ENCODE measurements around the gene TMEM208.

Gene TMEM208

DNA sequence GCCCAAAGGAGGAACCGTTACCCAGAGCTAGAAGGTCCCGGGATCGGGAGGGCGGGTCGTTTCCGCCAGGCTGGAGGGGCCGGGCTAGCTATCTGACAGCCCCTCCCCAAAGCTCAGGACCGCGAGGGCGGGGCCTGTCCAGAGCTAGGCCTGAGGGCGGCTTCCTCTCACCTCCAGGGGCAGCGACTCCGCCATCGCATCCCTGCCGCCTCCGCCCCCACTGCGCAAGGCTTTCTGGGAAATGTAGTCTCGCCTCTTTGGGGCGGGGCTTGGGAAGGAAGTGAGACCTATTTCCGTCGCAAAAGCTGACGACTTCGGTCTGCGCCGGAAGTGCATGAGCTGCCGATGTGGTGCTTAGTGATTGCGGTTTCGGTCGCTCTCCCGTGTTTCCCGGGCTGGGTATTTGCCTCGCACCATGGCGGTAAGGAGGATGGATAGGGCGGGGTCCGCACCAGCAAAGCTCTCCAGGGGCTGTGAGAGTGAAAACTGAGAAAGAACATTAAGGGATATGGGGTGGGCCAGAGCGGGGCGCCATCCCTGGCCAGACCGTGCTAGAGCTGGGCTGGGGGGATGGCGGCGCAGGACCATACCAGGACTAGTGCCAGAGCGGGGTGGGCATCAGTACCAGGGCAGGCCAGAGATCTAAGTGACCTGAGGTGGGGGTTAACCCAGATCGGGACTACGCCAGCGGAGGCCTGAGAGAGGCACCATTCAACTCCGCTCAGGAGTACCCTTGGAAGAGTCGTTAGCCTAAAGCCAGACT, at the start of gene TMEM208:
TMEM208 (plus strand) TSS at position 327 of the 763 bp plus-strand sequence; CDS start at position 416, 89 bp downstream.
- peak; percentile 99 to 100 for DNase-seq

GRCh38 chr16:67177743-67178699, 48.9 kb upstream of the TMEM208 start:
- peak; percentile 53 to 69 for DNase-seq

DNA sequence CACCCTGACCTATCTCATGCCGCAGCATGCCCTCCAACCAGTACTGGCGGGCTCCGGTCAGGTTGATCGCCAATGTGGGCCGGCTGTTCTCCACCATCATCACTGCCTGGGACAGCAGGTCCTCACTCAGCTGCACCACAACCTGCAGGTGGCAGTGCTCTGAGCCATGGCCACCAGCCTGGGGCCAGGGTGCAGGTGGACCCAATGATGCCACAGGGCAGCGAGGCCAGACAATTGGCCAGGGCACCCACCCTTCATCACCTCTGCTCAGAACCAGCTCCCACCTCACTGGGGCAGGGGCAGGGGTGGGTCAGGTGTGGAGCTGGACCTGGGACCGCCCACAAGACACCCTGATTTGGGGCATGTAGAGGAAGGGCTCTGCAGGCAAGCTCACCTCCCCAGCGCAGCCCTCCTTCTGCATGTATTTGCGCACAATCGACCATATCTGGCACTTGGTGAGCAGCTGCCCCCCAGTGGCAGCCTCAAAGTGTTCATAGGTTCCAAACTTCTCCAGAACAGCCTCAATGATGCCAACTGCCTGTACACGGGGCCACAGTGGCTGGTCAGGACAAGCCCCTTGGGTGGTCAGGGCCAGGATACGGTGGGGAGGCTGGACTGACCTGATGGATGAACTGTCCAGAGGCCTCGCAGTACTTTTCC, 47.4 kb upstream of the TMEM208 start:
- DNase-seq = no peak

GRCh38 chr16:67180166-67180565, 46.8 kb upstream of the TMEM208 start:
- DNase-seq = no peak

DNA sequence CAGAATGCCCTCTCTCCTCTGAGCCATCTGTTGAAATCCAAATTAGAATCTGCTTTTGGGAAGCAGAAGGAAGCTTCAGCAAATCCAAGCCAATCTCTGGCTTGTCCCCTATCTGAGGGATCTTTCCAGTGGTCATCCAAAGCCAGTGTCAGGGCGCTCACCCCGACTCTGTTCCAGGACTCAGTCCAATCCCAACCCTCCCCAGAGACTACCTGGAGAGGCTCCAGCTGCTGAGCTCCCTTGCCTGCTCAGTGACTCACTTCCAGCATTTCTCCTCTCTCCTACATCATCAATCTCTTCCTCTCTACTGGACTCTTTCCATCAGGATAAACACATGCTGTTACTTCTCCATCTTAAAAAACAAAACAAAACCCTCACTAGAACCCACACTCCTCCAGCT, 45.6 kb upstream of the TMEM208 start:
- no peak for DNase-seq

DNA sequence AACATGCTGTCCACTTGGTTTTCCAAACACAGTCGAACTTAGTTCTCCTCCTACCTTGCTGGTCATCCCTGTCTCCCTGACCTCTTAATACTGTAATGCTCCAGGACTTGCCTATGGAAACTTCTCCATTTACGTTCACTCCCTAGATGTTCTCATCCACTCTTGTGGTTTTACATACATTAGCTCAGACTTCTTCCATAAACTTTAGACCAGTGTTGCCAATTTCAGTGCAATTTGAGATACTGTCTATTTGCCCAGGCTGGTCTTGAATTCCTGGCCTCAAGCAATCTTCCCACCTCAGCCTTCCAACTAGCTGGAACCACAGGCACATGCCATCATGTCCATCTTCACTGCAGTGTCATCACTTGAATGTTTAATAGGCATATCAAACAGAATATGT, 44.6 kb upstream of the TMEM208 start:
- DNase-seq = no peak

GRCh38 chr16:67183284-67183626, 43.7 kb upstream of the TMEM208 start:
- no peak for DNase-seq

GRCh38 chr16:67183627-67184452, 43.1 kb upstream of the TMEM208 start, which contains the start of gene MATCAP1:
MATCAP1 (minus strand) TSS chr16:67183963; CDS start chr16:67180610, 3,353 bp downstream.
- peak; percentile 95 to 96 for DNase-seq

DNA sequence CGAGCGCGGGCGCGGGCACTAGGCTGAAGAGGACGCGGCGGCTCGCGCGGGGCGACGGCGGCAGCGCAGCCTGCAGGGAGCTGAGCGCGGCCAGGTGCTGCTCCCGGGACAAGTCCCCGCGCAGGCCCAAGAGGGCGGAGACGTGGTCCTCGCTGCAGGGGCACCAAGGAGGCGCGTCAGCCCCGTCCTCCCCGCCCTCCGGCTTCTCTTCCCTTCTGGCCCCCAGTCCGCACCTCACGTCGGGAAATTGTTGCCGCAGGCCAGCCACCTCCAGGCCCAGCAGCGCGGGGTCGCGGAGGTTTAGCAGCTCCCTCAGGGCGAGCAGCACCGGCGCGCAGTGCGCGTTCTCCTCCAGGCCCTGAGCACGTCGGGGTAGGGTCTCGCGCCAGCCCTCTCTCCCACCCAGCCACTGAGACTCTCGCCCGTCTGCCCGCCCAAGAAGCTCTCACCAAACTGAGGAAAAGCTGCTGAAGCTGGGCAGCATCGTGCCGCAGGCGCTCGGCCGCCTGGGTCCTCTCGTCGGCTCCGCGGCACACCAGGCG, 42.4 kb upstream of the TMEM208 start:
- no peak for DNase-seq

GRCh38 chr16:67184995-67185650, 41.8 kb upstream of the TMEM208 start:
- peak; percentile 92 to 93 for DNase-seq

DNA sequence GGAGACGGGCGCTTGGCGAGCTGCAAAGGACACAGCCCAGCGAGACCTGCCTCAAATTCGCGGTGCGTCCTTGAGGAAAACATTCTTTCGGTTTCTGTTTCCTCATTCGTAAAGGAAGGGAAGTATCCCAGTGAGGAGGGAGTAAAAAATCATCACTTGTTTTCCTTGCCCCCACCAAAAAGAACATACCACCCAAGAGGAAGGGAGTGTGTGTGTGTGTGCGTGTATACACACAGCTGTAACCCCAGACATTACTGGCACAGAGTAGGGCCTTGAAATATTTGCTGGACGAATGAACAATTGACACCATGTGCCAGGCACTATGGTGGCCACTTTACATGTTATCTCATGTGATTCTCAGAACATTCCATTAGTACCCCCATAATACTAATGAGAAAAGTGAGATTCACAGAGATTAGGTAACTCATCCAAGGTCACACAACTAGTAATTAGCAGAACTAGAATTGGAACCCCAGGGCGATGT, 41.2 kb upstream of the TMEM208 start:
- DNase-seq = no peak

DNA sequence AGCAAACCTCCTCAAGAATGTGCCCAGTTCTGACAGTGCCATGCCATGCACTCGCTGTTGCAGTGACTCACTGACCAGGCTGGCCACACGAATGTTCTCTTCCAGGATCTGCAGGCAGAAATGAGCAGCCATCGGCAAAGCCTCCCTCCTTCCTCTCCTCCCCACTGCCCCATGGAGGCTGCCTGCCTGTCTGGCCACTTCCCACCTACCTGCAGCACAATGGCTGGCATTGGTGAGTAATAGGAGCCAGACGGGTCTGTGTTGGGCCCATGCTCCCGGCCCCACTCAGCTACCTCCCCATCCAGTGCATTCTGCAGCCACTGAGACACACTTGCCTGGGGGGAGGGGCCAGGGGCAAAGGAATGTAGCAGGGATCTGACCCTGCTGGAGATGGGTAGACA, 40.4 kb upstream of the TMEM208 start:
- no peak for DNase-seq

DNA sequence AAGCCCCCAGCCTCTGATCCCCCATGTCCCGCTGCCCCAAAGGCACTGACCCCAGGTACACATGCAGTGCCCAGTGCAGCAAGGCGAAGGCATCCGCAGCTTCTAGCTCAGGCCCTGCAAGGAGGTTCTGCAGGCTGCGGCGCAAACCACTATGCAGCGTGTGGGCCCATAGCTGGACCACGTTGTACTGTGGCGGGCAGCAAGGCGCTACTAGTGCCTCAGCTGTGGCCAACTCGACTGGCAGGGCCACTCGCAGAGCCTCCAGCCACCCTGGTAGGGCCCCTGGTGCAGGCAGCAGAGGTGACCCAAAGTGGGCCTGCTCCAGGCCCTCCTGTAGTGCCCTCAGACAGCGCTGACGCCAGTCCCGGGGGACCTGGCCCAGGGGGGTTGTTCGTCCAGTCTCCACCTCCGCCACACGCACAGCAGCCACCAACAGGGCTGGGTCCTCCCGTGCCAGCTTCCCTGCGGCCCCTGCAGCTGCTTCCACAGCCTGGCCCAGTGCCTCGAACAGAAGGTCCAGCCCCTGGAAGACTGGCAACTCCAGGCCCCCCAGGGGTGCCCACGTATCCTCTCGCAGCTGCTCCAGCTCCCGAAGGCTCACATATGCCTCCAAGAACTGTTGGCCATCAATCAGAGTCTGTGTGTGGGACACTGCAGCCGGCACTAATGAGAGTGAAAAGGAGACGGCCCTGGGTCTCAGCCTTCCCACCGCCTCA, 39.6 kb upstream of the TMEM208 start:
- no peak for DNase-seq

GRCh38 chr16:67188323-67188722, 38.6 kb upstream of the TMEM208 start:
- DNase-seq = no peak

DNA sequence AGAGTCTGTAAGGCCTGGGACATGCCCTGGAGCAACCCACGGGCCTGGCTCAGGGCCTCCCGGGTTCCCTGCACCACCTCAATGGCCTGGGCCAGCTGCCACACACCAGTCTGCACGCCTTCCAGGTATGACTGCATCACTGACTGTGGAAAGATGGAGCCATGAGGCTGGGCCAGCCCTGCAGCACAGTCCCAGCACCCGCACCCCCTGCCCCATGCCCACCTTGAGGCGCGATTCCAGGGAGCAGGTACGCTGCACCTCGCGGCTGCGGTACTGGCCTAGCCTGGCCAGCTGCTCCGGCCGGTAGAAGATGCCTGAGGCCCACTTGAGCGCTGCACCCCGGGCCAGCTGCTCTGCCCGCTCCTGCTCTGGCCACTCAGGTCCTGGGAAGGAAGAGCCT, 38.1 kb upstream of the TMEM208 start:
- DNase-seq = no peak

DNA sequence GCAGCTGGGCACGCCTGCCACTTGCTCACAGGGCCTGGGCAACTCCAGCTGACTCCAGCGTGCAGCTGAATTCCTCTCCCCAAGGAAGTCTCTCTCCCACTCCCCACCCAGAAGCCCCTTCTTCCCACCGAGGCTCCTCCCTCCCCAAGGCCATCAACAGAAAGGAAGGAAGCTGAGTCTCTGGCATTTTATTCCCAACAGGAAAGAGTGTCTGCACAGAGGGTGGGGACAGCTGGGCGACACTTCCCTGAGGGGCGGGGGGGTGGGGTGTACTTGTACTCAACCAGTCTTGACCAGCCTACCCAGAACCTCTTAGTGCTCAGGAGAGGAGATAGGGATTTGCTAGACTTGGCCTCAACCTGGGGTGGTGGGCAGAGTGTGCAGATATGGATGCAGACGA, 36.9 kb upstream of the TMEM208 start, which contains the start of gene EXOC3L1:
EXOC3L1 (minus strand) TSS at position 96 of the 400 bp plus-strand sequence. CDS start 460 bp downstream, outside the sequence.
- no peak for DNase-seq

GRCh38 chr16:67190448-67191399, 36.2 kb upstream of the TMEM208 start:
- no peak for DNase-seq

DNA sequence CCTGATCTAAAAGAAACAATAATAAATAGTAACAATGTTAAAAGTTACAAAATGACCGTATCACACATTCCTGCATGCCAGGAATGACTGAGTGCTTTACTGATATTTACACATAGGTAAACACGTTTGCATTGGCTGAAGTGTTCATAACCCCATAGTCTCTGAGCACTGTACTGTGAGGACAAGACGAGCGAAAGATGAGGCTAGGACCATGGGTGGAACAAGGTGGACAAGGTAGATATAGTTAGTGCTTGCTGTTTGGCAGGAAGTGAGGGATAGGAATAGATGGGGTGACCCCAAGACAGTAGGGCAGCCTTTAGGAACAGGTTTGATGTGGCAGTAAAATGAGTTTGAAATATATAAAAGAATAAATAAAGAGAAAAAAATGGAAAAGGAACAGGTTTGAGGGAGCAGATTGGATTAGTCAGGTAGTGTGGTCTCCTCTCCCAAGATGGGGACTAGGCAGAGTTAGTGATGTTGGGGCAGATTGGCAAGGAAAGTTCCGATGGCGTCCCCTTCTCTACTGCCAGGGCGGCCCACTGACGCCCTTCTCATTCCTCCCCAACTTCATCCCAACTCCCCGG, 35.4 kb upstream of the TMEM208 start:
- no peak for DNase-seq
